ENCODE data around the gene SOX8. TPM values are rescaled to one million over a fixed set of nuclear protein-coding genes. Genes with fewer than 3 reads are reported as not detected.
A peak's percentile ranks its signal among the peaks of the same experiment; 100 is the strongest.

SOX8 gene
- total RNA-seq, 6 experiments from 2014 or later: 0.05 to 0.07 TPM; not detected in 4

- TF ChIP-seq CTCF (IDR thresholded peaks at IDR 0.05): no peak
- Mint-ChIP-seq H3K9me3 (no peaks in the 10 kb centered on the region), H3K4me3 (no peak overlapping the region), H3K27ac (no peak overlapping the region), H3K36me3 (ENCODE audit: low read depth) (no peaks in the 10 kb centered on the region), H3K27me3 (ENCODE audit: insufficient read depth) (peaks cover 21% of the 10 kb centered on the region), H3K4me1 (ENCODE audit: low read depth) (peaks cover 13% of the 10 kb centered on the region)
- DNase-seq: no peak
These were observed 33.4 kb downstream of the SOX8 start for GRCh38 chr16:1014771-1015495.

DNA sequence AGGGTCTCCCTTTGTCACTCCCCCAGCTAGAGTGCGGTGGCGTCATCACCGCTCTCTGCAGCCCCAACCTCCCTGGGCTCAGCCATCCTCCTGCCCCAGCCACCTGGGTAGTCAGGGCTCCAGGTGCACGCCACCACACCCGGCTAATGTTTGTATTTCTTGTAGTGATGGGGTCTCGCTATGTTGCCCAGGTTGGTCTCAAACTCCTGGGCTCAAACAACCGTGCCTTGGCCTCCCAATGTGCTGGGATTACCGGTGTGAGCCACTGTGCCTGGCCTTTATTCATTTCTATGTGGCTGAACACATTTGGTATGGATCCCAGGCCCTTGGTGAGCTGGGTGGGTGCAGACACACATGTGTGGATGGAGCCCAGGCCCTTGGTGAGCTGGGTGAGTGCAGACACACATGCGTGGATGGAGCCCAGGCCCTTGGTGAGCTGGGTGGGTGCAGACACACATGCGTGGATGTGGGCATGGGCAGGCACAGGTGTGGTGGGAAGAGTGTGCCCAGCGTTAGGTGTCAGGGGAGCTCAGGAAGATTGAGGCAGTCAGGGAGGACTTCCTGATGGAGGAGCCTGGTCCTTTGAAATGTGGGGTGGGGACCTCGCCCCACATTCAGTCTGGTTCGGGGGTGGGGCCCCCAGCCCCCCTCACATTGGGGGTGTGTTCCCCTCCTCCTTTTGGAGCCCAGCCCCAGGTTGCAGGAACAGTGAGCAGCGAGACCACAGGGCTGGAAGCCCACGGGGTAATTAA, 37.1 kb downstream of the SOX8 start:
- no peak for DNase-seq
- Mint-ChIP-seq H3K27me3 (ENCODE audit: insufficient read depth) (peaks cover 8% of the 10 kb centered on the region), H3K36me3 (ENCODE audit: low read depth) (no peaks in the 10 kb centered on the region), H3K27ac (peak overlapping the region; percentile 78), H3K9me3 (no peaks in the 10 kb centered on the region), H3K4me1 (ENCODE audit: low read depth) (peaks cover 15% of the 10 kb centered on the region), H3K4me3 (peak overlapping the region; percentile 78)
- no peak for TF ChIP-seq CTCF (IDR thresholded peaks at IDR 0.05)

DNA sequence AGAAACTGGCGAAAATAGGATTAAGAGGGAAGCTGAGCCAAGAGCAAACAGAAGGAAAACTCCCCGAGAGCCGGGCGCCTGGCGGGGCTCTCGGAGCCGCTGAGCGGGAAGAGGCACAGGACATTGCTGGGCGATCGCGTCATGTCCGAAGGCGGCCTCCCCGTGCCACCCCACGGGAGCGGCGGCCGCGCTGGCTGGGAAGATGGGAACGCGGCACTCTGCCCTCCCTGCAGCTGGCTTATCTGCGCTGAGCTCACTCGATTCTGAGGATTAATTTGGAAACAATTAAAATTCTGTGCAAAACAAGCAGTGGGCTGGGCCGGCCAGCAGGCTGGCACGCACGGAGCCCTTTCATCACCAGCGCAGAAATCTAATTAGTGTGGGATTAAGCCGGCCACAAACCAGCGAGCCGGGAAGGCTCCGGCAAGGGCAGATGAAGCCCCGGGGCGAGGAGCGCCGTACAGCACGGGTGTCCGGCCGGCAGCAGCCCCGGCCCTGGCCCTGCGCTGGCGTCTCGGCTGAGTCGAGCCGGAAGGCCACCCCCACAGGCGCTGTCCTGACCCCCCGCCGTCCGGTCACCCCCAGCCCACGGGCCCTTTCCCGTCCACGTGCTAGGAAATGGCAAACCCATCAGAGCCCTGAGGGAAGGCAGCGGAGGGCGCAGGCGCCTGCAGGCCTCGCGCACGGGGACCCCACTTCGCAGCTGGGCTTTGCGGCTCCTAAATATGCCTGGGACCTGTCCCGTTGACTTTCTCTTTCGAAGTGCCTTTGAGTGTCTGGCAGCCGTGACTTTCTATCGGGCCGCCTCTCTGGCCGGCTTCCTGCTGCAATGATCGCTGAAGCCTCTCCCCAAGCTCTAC, 37.9 kb downstream of the SOX8 start:
- Mint-ChIP-seq H3K36me3 (ENCODE audit: low read depth) (no peaks in the 10 kb centered on the region), H3K27ac (peak overlapping the region; percentile 78), H3K9me3 (no peaks in the 10 kb centered on the region), H3K4me3 (peak overlapping the region; percentile 78), H3K4me1 (ENCODE audit: low read depth) (peaks cover 15% of the 10 kb centered on the region), H3K27me3 (ENCODE audit: insufficient read depth) (peaks cover 8% of the 10 kb centered on the region)
- TF ChIP-seq CTCF (IDR thresholded peaks at IDR 0.05): no peak
- DNase-seq: peak; percentile 69

GRCh38 chr16:1020091-1020399, 38.5 kb downstream of the SOX8 start:
- peak overlapping the region; percentile 67 for H3K27ac Mint-ChIP-seq
- no peak for DNase-seq
- no peaks in the 10 kb centered on the region for H3K36me3 Mint-ChIP-seq (ENCODE audit: low read depth)
- no peak for TF ChIP-seq CTCF (IDR thresholded peaks at IDR 0.05)
- H3K9me3 Mint-ChIP-seq: no peaks in the 10 kb centered on the region
- H3K4me1 Mint-ChIP-seq (ENCODE audit: low read depth): peaks cover 15% of the 10 kb centered on the region
- peaks cover 8% of the 10 kb centered on the region for H3K27me3 Mint-ChIP-seq (ENCODE audit: insufficient read depth)
- peak overlapping the region; percentile 70 for H3K4me3 Mint-ChIP-seq

GRCh38 chr16:1020591-1020990, 39.0 kb downstream of the SOX8 start:
- peaks cover 8% of the 10 kb centered on the region for H3K27me3 Mint-ChIP-seq (ENCODE audit: insufficient read depth)
- no peak for TF ChIP-seq CTCF (IDR thresholded peaks at IDR 0.05)
- no peak overlapping the region for H3K27ac Mint-ChIP-seq
- no peak overlapping the region for H3K4me3 Mint-ChIP-seq
- no peaks in the 10 kb centered on the region for H3K36me3 Mint-ChIP-seq (ENCODE audit: low read depth)
- H3K9me3 Mint-ChIP-seq: no peaks in the 10 kb centered on the region
- peaks cover 15% of the 10 kb centered on the region for H3K4me1 Mint-ChIP-seq (ENCODE audit: low read depth)
- no peak for DNase-seq

Measured in HFFc6 (cell line).